ENCODE data around the gene NPW.
"Not testable (repeated sequence)": the region's sequence is repeated elsewhere in the genome, so short reads cannot be mapped to it uniquely, and the experiment has no call there.

NPW gene

DNA sequence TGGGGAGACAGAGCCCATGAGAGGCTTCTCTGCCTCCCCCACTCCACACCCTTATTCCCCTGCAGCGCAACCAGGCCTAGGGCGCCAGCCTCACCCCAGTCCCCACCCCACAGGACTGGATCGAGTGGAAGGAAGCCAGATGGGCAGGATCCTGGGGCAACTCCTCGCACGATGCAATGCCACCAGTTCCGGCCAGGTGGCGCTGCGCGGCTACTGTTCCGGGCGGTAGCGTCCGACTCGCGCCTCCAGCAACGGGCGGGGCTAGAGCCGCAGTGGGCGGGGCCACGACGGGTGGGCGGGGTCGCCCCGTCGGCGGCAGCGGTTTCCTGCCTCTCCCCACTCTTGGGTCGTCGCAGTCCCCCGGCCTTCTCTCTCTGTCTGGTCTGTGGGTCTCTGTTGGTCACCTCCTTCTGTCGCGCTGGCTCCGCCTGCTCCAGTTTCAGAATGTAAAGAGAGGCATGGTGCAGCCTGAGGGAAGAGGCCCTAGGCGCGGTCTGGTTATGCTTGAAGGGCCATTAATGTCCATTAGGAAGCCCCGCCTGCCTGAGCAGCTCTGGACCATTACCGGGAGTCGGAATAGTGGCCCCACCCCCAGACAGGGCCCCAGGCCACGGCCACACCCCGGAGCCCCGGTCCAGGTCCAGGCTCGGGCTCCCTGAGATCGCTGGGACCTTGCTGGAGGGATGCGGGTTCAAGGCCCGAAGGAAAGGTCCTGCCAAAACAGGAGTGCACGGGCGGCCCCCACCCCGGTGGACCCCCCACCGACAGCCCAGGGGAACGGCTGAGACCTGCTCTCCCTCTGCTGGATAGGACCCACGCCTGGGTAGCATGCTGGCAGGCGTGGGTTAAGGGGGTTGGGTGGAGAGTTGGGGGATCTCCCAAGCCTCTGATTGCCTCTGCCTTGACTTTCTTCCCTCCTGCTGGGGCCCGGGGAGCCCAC, 3.8 kb downstream of the NPW start:
- DNase-seq (ENCODE audit: low read depth, low spot score) = peak; percentile 92

DNA sequence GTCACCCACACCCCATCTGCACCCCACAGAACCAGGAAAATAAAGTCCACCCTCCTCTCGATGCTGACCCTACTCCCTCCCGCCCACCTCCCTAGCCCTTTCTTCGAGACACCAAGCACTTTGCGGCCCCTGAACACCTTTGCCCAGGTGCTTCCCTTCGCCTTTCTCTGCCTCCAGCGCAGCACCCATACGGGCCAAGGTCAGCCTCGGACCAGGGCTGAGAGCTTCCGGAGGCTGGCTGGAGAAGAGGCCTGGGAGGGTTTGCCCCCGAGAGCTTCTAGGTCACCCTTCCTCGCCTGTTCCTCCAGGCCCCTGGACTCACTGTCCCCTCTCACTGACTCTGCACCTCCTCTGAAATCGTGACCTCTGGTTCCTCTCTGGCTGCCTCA, 4.4 kb downstream of the NPW start:
- no peak for DNase-seq (ENCODE audit: low read depth, low spot score)

DNA sequence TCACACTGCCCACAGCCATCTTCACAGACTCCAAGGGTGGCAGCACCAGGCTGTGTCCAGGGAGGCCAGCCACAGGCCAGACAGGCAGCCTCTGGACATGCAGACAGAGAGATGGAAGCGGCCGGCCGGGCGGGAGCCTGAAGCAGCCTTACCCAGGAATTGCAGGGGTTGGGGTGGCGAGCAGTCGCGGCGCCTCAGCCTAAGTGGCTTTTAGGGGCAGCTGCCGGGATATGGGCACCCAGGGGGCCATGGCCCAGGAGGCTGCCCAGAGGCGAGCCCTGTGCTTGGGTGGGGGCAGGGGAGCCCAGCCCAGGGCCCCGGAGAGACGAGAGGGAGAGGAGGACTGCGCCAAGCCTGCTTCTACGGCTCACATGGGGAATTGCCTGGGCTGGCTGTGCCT, 5.7 kb downstream of the NPW start:
- no peak for DNase-seq (ENCODE audit: low read depth, low spot score)

DNA sequence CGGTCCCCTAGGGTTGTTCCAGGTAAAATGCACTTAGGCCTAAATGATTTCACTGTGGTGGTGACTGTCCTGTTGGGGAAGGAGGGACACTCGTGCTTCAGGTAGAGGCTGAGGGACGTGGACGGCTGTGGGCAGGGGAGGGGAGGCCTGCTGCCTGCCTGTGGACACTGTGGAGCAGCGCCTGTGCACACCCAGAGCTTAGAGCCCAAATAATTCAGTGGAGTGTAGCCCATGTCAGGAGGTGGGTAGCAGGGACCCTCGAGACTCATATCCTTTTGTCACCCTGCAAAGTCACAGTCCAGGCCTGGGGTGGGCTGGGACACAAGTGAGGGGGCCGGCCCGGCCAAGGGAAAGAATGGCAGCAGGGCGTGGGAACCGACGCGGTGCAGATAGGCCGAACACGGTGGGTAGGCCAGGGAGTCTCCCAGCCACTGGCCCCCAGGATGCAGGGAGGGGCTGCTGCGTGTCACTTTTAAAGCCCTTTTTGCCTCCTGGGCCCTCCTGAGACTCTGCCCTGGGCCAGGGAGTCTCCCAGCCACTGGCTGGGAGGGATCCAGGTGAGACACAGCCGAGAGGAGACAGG, 6.4 kb downstream of the NPW start:
- no peak for DNase-seq (ENCODE audit: low read depth, low spot score)

DNA sequence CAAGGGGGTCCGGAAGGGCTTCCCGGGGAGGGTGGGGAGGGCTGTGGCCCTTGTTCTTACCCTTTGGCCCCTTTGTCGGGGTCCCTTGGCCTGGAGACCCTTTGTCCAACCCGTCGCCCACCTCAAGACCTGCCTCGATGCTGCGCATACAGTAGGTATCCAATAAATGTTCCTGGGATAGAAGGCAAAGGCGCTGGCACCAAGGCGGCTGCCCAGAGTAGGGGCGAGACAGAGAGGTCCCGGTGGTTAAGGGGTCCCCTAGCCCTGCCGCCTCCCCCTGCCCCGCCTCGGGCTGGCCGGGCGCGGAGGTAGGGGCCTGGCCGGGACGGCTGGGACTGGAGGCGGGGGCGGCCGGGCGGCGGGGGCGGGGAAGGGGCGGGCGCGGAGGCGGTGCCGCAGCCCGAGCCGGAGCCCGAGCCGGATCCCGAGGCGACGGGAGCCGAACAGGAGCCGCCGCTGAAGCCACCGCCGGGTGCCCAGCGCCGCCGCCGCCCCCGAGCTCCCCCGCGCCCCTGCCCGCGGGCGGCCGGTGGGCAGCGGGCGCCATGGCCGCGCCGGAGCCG, 7.0 kb downstream of the NPW start, which contains the start of gene NHERF2:
TSS of gene NHERF2 (plus strand) at position 442 of the 563 bp plus-strand sequence. CDS start at position 546, 104 bp downstream.
- no peak for DNase-seq (ENCODE audit: low read depth, low spot score)

DNA sequence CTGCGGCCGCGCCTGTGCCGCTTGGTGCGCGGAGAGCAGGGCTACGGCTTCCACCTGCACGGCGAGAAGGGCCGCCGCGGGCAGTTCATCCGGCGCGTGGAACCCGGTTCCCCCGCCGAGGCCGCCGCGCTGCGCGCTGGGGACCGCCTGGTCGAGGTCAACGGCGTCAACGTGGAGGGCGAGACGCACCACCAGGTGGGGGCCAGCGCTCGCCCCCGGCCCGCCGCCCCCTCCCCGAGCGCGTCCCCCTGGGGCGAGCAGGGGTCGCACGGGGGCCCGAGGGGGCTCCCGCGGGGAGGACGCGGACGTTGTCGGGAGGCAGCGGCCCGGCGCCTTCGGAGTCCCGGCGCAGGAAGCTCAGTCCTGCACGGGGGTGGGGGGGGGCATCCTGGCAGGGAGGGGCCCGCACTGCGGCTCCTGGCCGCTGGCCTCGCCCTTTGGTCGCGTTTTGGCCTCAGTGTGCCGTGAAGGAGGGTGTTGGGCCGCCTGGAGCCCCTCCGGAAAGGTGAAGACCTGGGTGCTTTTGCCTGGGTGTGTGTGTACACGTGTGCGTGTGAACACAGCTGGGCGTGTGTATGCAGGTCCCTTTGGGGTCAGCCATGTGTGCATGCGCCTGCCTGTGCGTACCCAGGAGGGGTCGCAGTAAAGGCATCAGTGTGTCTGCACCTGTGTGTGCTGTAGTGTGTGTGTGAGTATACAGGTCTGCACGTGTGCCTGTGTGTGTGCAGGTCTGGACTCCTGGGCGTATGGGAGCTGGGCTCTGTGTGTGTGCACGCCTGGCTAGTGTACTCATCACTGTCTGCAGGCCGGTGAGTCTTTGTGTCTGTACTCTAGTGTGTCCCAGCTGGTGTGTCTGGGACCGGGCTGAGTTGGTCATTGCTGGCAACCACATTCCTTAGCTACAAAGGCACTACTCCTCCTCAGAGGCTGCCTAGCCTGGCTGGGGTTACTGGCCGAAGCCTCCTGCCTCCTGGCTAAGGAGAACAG, 7.7 kb downstream of the NPW start:
- no peak for DNase-seq (ENCODE audit: low read depth, low spot score)

DNA sequence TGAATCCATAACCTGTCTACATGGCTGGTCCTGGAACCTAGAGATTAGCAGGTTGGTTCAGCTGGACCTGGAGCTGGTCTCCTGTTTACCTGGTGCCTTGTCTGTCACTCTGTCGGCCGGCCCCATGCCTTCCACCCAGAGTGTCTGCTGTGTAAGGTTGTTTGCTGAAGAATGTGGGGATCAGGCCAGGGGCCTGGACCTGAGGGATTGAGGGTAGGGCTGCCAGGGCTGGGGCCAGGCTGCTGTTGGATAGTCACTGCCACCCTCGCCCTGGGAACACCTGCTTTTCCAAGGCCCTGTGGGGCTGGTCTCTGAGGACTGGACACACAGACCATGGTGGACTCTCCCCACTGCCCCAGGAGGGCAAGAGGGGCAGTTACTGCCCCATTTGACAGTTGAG, 8.6 kb downstream of the NPW start:
- DNase-seq (ENCODE audit: low read depth, low spot score) = no peak

DNA sequence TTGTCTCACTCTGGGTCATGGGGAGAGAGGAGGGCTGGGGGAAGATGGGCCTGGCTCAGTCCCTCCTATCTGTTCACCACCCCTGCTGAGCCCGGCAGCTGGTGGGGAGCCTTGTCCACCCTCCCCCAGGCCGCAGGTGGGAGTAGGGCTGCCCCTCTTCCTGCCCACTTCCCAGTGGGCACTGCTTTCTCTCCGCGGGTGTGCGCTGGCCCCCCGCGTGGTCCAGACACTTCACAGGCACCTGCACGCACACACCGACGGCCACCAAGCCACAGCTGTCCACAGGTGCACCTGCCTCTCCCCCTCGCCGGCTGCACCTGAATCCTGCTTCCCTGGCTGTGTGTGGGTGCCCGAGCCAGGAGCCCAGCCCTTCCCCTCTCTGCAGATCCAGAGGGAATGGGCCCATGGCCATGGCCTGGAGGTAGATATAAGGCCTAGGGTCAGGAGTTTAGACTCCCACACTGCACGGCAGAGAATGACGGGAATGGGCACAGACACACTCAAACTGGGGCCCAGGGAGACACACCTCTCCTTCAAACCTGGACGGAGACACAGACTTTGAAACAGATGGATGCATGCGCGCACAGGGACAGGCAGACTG, 9.1 kb downstream of the NPW start:
- no peak for DNase-seq (ENCODE audit: low read depth, low spot score)

DNA sequence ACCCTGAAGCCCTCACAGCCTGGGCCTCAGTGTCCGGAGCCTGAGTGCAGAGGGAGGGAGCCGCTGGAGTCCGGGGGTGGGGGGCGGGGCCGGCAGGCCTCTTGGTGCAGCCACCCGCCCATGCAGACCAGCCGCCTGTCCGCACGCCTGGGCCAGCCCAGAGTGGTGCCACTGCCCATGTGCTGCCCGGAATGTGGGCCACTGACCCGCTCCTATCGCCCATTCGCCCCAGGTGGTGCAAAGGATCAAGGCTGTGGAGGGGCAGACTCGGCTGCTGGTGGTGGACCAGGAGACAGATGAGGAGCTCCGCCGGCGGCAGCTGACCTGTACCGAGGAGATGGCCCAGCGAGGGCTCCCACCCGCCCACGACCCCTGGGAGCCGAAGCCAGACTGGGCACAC, 9.8 kb downstream of the NPW start:
- no peak for DNase-seq (ENCODE audit: low read depth, low spot score)

DNA sequence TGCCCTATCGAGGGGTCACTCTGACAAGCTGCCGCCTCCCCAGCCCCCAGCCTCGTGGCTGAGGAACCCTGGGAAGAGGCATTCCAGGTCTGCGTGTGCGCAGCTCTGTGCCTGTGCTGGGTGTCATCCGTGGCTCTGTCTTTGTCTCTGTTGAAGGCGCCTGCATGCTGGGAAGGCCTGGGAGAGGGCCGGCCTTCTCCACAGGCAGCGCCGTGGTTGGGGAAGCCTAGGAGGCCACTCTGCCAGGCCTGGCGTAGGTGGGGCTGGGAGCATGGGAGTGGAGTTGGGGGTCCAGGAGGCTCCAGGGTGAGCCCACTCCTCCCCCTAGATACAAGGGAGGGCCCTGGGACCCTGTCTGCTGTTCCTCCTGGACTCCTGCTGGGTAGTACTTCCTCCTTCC, 10.5 kb downstream of the NPW start:
- DNase-seq (ENCODE audit: low read depth, low spot score) = no peak

DNA sequence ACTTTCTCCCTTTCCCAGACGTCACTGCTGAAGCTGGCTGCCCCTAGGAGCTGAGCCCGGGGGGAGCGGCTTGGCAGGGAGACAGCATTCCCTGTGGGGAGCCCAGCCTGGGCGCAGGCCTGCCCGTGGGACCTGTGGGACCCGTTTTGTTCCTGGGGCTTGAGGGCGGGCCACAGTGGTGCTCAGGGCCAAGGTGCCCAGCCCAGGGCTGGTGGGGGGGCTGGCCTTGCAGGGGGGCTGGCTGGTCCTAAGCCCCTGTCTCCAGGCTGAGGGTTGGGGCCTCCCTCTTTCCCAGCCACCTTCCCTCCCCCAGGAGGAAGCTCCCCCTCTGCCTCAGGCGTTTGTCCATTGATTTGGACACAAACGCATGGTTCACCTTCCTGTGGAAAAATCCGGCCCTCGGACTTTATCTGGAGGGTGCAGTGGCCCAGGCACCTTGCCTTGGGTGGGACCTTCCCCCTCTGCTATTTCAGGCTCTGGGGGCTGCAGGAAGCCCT, 11.5 kb downstream of the NPW start:
- no peak for DNase-seq (ENCODE audit: low read depth, low spot score)

DNA sequence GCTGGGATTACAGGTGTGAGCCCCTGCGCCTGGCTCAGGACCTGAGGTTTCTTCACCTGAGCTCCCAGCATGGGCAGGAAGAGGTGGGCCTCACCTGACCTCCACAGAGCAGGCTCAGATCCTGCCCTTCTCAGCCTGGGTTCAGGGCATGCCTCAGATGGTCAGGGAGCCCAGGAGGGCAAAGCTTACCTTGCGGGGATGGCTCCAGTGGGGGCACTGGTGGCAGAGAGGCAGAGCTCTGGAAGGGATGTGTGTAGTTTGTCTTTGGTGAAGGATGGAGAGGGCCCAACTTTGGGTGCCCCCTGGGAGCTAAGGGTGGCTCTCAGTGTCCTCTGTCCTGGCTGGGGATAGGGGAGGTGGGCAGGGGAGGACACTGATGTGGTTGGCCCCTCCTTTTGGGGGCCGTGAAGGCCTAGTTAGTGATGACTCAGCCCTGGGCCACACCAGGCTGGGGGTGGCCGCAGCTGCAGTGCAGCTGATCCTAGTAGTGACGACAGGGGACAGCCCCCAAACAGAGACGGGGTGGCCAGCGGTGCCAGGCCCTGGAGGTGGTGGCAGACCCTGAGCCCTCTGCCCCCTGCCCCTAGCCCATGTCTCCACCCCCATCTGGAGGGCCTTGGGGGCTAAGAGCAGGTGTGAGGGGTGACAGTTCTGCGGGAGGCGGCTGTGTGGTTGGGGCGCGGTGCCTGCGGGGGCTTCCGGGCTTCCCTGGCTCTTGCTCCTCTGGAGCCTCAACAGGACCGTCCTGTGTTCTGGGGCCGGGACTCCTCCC, 12.9 kb downstream of the NPW start:
- DNase-seq (ENCODE audit: low read depth, low spot score) = no peak

DNA sequence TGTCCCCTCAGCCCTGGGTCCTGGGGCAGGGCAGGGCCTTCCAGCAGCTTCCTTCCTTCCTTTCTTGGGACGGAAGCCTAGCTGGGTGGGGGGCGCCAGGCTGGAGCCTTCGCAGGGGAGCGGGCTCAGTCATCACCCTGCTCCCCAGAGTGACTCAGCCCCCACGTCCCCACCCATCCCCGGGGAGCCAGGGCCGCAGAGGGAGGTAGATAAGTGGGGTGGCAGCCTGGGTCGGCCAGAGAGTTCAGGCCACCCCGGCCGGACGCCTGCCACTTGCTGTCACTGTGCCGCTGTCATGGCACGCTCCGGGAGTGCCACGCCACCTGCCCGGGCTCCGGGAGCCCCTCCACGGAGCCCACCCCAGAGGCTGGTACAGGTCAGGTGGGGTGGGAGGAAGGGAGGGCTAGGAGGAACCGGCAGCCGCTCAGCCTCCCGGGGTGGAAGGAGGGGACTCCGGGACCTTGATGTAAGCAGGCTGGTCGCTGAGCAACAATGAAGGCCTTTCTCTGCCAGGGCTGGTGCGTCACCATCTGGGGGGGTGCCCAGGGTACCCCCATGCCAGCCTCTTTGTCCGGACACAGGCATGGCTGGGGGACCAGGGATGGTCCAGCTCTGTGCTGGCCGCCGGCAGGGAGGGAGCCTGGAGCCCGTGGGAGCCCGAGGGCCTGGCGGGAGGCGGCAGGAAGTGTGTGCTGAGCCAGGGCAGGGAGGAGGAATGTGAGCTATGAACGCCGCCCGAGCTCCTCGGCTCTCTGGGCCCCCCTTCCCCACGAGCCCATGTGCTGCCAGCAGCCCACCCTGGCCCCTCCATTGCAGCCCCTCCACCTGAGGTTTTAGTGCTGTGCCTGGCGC, 13.7 kb downstream of the NPW start:
- DNase-seq (ENCODE audit: low read depth, low spot score) = no peak

DNA sequence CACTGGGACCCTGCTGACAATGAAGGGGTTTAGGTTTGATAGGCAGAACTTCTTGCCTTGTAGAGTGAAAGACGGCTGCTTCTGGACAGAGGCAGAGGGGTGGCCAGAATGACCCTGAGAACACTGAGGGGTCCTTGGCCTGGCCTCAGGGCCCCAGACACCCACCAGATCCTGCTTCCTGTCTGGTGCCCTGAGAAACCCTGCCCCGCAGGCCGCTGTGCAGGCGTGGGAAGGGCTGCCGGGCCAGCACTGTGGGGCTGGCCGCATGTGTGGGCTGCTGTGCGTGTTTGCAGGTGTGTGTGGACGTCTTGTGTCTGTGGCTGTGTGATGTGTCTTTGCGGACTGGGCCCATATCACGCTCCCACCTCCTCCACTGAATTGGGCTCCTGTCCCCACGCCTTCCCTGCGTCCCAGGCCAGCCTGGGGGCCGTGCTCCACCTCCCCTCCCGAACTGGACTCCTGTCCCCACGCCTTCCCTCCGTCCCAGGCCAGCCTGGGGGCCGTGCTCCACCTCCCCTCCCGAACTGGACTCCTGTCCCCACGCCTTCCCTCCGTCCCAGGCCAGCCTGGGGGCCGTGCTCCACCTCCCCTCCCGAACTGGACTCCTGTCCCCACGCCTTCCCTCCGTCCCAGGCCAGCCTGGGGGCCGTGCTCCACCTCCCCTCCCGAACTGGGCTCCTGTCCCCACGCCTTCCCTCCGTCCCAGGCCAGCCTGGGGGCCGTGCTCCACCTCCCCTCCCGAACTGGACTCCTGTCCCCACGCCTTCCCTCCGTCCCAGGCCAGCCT, 14.5 kb downstream of the NPW start:
- not testable (repeated sequence) for DNase-seq (ENCODE audit: low read depth, low spot score)

DNA sequence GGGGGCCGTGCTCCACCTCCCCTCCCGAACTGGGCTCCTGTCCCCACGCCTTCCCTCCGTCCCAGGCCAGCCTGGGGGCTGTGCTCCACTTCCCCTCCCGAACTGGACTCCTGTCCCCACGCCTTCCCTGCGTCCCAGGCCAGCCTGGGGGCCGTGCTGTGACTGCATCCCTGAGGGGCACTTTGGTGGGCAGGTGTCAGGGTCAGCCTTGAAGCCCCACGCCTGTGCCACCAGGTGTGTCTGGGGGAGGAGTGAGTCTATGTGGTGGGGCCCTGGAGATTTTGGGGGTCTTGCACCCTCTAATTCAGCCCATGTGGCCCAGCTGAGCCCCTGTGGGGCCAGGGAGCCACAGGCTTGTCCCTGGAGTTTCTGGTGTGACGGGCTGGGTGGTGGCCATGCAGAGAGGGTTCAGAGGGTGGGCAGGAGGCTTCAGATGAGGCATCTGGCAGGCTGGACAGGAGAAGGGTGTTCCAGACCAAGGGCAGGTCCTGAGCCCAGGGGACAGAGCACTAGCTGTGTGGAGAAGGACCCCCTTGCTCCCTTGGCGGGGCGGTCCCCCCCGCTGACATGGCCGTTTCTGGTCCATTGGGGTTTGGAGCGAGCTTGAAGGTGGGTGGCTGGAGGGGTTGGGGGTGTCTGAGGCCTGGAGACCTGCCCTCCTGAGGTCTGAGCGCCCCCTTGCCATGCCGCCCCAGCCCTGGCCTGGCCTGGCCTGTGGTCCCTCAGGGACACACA, 15.3 kb downstream of the NPW start:
- no peak for DNase-seq (ENCODE audit: low read depth, low spot score)

DNA sequence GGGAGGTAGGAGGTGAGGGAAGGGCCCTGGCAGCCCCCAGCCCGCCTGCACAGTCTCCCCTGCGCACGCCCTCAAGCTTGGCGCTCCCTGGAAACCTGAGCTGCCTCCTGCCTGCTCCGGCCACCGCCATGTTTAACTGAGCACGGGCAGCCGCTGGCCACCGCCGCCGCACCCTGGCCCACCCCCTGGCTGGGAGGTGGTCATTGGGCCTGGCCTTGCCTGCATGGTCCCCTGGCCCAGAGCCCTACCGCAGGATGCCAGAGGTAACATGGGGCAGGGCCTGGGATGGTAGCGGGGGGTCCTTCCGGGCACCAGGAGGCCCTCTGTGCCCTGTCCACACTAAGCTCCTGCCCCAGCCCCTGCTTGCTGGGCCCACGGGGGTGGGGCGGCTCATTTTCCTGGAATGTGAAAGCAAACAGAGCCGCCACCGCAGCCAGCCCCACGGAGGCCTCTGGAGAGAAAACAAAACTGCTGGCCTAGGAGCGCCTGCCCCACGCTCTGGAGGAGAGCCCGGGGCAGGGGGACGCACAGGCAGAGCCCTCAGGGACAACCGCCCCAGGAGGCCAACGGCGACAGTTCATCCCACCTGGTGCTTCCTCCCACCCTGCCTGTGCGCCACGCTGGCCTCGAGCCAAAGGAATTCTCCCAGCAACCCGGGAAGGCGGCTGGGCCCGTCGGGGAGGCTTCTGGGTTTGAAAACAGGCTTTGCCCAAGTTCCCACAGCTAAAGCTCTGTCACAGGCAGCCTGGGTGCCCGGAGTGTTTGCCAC, 16.0 kb downstream of the NPW start:
- no peak for DNase-seq (ENCODE audit: low read depth, low spot score)

Data from activated naive CD8-positive, alpha-beta T cell treated with anti-CD3 and anti-CD28 coated beads, Interleukin-2, amount 50 U/mL, for 16 hours (primary cell).